Tibial nerve (tissue), 3 donors: ENCODE data around the gene NDEL1.

Source experiments
- CTCF ChIP-seq, 5 experiments: fragments of 200-600 bp in 3 of 5; fragments of 450-650 bp in 2 of 5; sonication (generic) in 3 of 5; IDR thresholded peaks; one replicate each; pipeline ENCODE4 v1.5.1; 2016 to 2019; ENCODE audit warnings: antibody characterized with exemption in 5 of 5, mild to moderate bottlenecking in 3 of 5, moderate library complexity in 2 of 5
- POLR2A ChIP-seq, 2 donors: fragments of 450-650 bp; IDR thresholded peaks; one replicate each; pipeline ENCODE4 v1.6.1; 2017; ENCODE audit warnings: antibody characterized with exemption in 2 of 2, mild to moderate bottlenecking in 2 of 2, moderate library complexity in 2 of 2

GRCh38 chr17:8387914-8388651 is 47.6 kb upstream of the NDEL1 start:
- no peak for TF ChIP-seq CTCF (IDR thresholded peaks at IDR 0.05)
- TF ChIP-seq POLR2A (IDR thresholded peaks at IDR 0.05), result no peak
